GM13976 (cell line): ENCODE results near the gene CALHM1.

Source experiments
- DNase-seq: peaks from one replicate; pipeline ENCODE4 v3.0.0; 2012; ENCODE audit warnings: low spot score
- CTCF ChIP-seq: IDR thresholded peaks from 2 replicates; pipeline ENCODE4 v1.5.1; 2012; ENCODE audit warnings: borderline replicate concordance, mild to moderate bottlenecking; ENCODE audit not compliant: insufficient read depth; ENCODE audit errors: extremely low read depth, missing control alignments, control extremely low read depth
- in situ Hi-C: fragments of 300-500 bp; cut with MboI; formaldehyde crosslinking; loops from one replicate; pipeline ENCODE4 v1.12.0; 2022; ENCODE audit warnings: low sequenced_read_pairs, mixed read lengths, inconsistent platforms; ENCODE audit not compliant: unreplicated experiment

CALHM1 gene

GRCh38 chr10:103466734-103467133 is 8.0 kb upstream of the CALHM1 start:
- TF ChIP-seq CTCF: no peak
- in situ Hi-C loops: no loop called here
- DNase-seq: no peak

GRCh38 chr10:103465411-103466179 is 6.9 kb upstream of the CALHM1 start:
- in situ Hi-C loops: no loop called here
- no peak for TF ChIP-seq CTCF
- DNase-seq: no peak

GRCh38 chr10:103463499-103463898 is 4.8 kb upstream of the CALHM1 start:
- TF ChIP-seq CTCF: no peak
- no peak for DNase-seq
- in situ Hi-C loops: no loop called here

GRCh38 chr10:103459615-103460014 is 915 bp upstream of the CALHM1 start:
- no peak for TF ChIP-seq CTCF
- in situ Hi-C loops: no loop called here

GRCh38 chr10:103457896-103458583 is 660 bp downstream of the CALHM1 start:
- peak; percentile 33 for DNase-seq
- no peak for TF ChIP-seq CTCF
- in situ Hi-C loops: no loop called here

More at GRCh38 chr10:103459615-103460014, 915 bp upstream of the CALHM1 start:
- no peak for DNase-seq

GRCh38 chr10:103457176-103457712 is 1.5 kb downstream of the CALHM1 start:
- no peak for TF ChIP-seq CTCF

More at GRCh38 chr10:103457176-103457712, 1.5 kb downstream of the CALHM1 start:
- in situ Hi-C loops: no loop called here
- no peak for DNase-seq
